Left forelimb (tissue), 1 donor: ENCODE measurements around the gene TRABD2B.

Source experiments
- DNase-seq: peaks from one replicate; pipeline ENCODE4 v3.0.0-alpha.2; 2018; ENCODE audit warnings: low spot score

Gene TRABD2B

GRCh38 chr1:47725000-47725473, 272.1 kb downstream of the TRABD2B start:
- DNase-seq: no peak

GRCh38 chr1:47724432-47724999, 272.7 kb downstream of the TRABD2B start:
- DNase-seq: no peak

GRCh38 chr1:47722909-47723580, 274.1 kb downstream of the TRABD2B start:
- DNase-seq: no peak

- DNase-seq: peak; percentile 38
These were observed 275.1 kb downstream of the TRABD2B start for GRCh38 chr1:47722101-47722500.

GRCh38 chr1:47720111-47720510, 277.1 kb downstream of the TRABD2B start:
- DNase-seq: no peak

GRCh38 chr1:47717341-47717740, 279.8 kb downstream of the TRABD2B start:
- DNase-seq: no peak

- peak; percentile 50 for DNase-seq
These were observed 283.0 kb downstream of the TRABD2B start for GRCh38 chr1:47713975-47714767.

GRCh38 chr1:47713333-47713953, 283.7 kb downstream of the TRABD2B start:
- DNase-seq: peak; percentile 46

GRCh38 chr1:47712596-47713299, 284.4 kb downstream of the TRABD2B start:
- DNase-seq: no peak

GRCh38 chr1:47711848-47712492, 285.2 kb downstream of the TRABD2B start:
- peak; percentile 45 for DNase-seq

- peak; percentile 53 for DNase-seq
These were observed 285.9 kb downstream of the TRABD2B start for GRCh38 chr1:47711184-47711847.
